T-helper 17 cell (primary cell): ENCODE data around the gene PLEKHA7. TPM values are rescaled to one million over a fixed set of nuclear protein-coding genes. Genes with fewer than 3 reads are reported as not detected.
"Not testable (repeated sequence)": the region's sequence is repeated elsewhere in the genome, so short reads cannot be mapped to it uniquely, and the experiment has no call there.

Experiments used
- ATAC-seq: fragments of 150-1000 bp; cut with Tn5 transposase; 2 replicates; pipeline ENCODE4 v1.10.0; 2021; ENCODE audit warnings: mild to moderate bottlenecking, moderate library complexity
- DNase-seq, 3 donors: peaks; one replicate each; pipeline versions ENCODE4 v3.0.0 to v3.0.0-alpha.2; 2020 to 2021
- H3K9me3 ChIP-seq: one replicate; pipeline ENCODE4 v1.7.0; 2013; ENCODE audit warnings: low read length, mild to moderate bottlenecking; ENCODE audit not compliant: control insufficient read depth, poor library complexity, severe bottlenecking
- H3K27ac Mint-ChIP-seq: one replicate; pipeline ENCODE4 v1.8.0; 2022; ENCODE audit warnings: mild to moderate bottlenecking, moderate library complexity, mixed read lengths
- H3K27me3 Mint-ChIP-seq: one replicate; pipeline ENCODE4 v1.8.0; 2022; ENCODE audit warnings: mixed read lengths
- H3K36me3 Mint-ChIP-seq: one replicate; pipeline ENCODE4 v1.8.0; 2022; ENCODE audit warnings: low read depth, mixed read lengths
- H3K4me1 Mint-ChIP-seq: one replicate; pipeline ENCODE4 v1.8.0; 2022; ENCODE audit warnings: mild to moderate bottlenecking, mixed read lengths
- H3K4me3 Mint-ChIP-seq: one replicate; pipeline ENCODE4 v1.8.0; 2022; ENCODE audit warnings: mild to moderate bottlenecking, moderate library complexity, mixed read lengths
- total RNA-seq, 4 donors: library from RNA in 2 of 4; stranded (reverse) in 2 of 4; gene quantifications; one replicate each; pipeline ENCODE4 v1.2.3 and lab custom pipeline; 2022 to 2026

The PLEKHA7 gene
- total RNA-seq, 2 donors from 2014 or later = 5.3 to 10.9 TPM

- no peaks in the 10 kb centered on the region for H3K9me3 ChIP-seq
- Mint-ChIP-seq H3K36me3 (no peaks in the 10 kb centered on the region), H3K27ac (no peak overlapping the region), H3K4me1 (peaks cover 28% of the 10 kb centered on the region), H3K4me3 (no peak overlapping the region), H3K27me3 (no peaks in the 10 kb centered on the region)
- DNase-seq (no peak), ATAC-seq (no peak)
Observed at GRCh38 chr11:16899708-16900303, 114.4 kb downstream of the PLEKHA7 start.

GRCh38 chr11:16898274-16898985 lies 115.8 kb downstream of the PLEKHA7 start:
- H3K4me1 Mint-ChIP-seq = peaks cover 25% of the 10 kb centered on the region
- DNase-seq = no peak
- no peaks in the 10 kb centered on the region for H3K36me3 Mint-ChIP-seq
- no peak for ATAC-seq
- no peaks in the 10 kb centered on the region for H3K27me3 Mint-ChIP-seq
- H3K9me3 ChIP-seq = no peaks in the 10 kb centered on the region
- H3K27ac Mint-ChIP-seq = no peak overlapping the region
- no peak overlapping the region for H3K4me3 Mint-ChIP-seq

- no peaks in the 10 kb centered on the region for H3K9me3 ChIP-seq
- Mint-ChIP-seq H3K4me3 (no peak overlapping the region), H3K36me3 (no peaks in the 10 kb centered on the region), H3K27me3 (no peaks in the 10 kb centered on the region), H3K4me1 (peaks cover 17% of the 10 kb centered on the region), H3K27ac (no peak overlapping the region)
- DNase-seq = no peak
- no peak for ATAC-seq
Observed at GRCh38 chr11:16897470-16898061, 116.6 kb downstream of the PLEKHA7 start.

- Mint-ChIP-seq H3K4me3 (no peak overlapping the region), H3K27ac (no peak overlapping the region), H3K4me1 (peaks cover 13% of the 10 kb centered on the region), H3K27me3 (no peaks in the 10 kb centered on the region), H3K36me3 (no peaks in the 10 kb centered on the region)
- H3K9me3 ChIP-seq = no peaks in the 10 kb centered on the region
- no peak for ATAC-seq
- no peak for DNase-seq
Observed at GRCh38 chr11:16896729-16897469, 117.3 kb downstream of the PLEKHA7 start.

GRCh38 chr11:16895306-16895705 lies 118.9 kb downstream of the PLEKHA7 start:
- no peaks in the 10 kb centered on the region for H3K36me3 Mint-ChIP-seq
- no peak overlapping the region for H3K27ac Mint-ChIP-seq
- no peaks in the 10 kb centered on the region for H3K9me3 ChIP-seq
- peaks cover 12% of the 10 kb centered on the region for H3K4me1 Mint-ChIP-seq
- ATAC-seq = no peak
- DNase-seq = no peak
- H3K4me3 Mint-ChIP-seq = no peak overlapping the region
- H3K27me3 Mint-ChIP-seq = no peaks in the 10 kb centered on the region

GRCh38 chr11:16893456-16894066 lies 120.7 kb downstream of the PLEKHA7 start:
- H3K36me3 Mint-ChIP-seq = no peaks in the 10 kb centered on the region
- H3K4me1 Mint-ChIP-seq = peaks cover 10% of the 10 kb centered on the region
- no peaks in the 10 kb centered on the region for H3K9me3 ChIP-seq
- DNase-seq (no peak), ATAC-seq (no peak)
- no peak overlapping the region for H3K4me3 Mint-ChIP-seq
- no peaks in the 10 kb centered on the region for H3K27me3 Mint-ChIP-seq
- no peak overlapping the region for H3K27ac Mint-ChIP-seq

- Mint-ChIP-seq H3K27ac (no peak overlapping the region), H3K27me3 (no peaks in the 10 kb centered on the region), H3K4me1 (peaks cover 4% of the 10 kb centered on the region), H3K36me3 (no peaks in the 10 kb centered on the region), H3K4me3 (no peak overlapping the region)
- no peak for ATAC-seq
- no peak for DNase-seq
- H3K9me3 ChIP-seq = no peaks in the 10 kb centered on the region
Observed at GRCh38 chr11:16891964-16892363, 122.2 kb downstream of the PLEKHA7 start.

- Mint-ChIP-seq H3K36me3 (no peaks in the 10 kb centered on the region), H3K4me1 (no peaks in the 10 kb centered on the region), H3K4me3 (no peak overlapping the region), H3K27me3 (no peaks in the 10 kb centered on the region), H3K27ac (no peak overlapping the region)
- no peaks in the 10 kb centered on the region for H3K9me3 ChIP-seq
- no peak for ATAC-seq
- DNase-seq = no peak
Observed at GRCh38 chr11:16891165-16891564, 123.0 kb downstream of the PLEKHA7 start.

- DNase-seq (no peak), ATAC-seq (no peak)
- no peak overlapping the region for H3K4me3 Mint-ChIP-seq
- H3K9me3 ChIP-seq = no peaks in the 10 kb centered on the region
- peaks cover 3% of the 10 kb centered on the region for H3K4me1 Mint-ChIP-seq
- no peaks in the 10 kb centered on the region for H3K36me3 Mint-ChIP-seq
- no peaks in the 10 kb centered on the region for H3K27me3 Mint-ChIP-seq
- no peak overlapping the region for H3K27ac Mint-ChIP-seq
Observed at GRCh38 chr11:16890442-16890841, 123.8 kb downstream of the PLEKHA7 start.

GRCh38 chr11:16889905-16890304 lies 124.3 kb downstream of the PLEKHA7 start:
- no peaks in the 10 kb centered on the region for H3K36me3 Mint-ChIP-seq
- H3K9me3 ChIP-seq = no peaks in the 10 kb centered on the region
- no peak for DNase-seq
- H3K4me3 Mint-ChIP-seq = no peak overlapping the region
- ATAC-seq = no peak
- peaks cover 3% of the 10 kb centered on the region for H3K4me1 Mint-ChIP-seq
- no peaks in the 10 kb centered on the region for H3K27me3 Mint-ChIP-seq
- H3K27ac Mint-ChIP-seq = no peak overlapping the region

GRCh38 chr11:16889010-16889409 lies 125.2 kb downstream of the PLEKHA7 start:
- not testable (repeated sequence) for H3K36me3 Mint-ChIP-seq, H3K27me3 Mint-ChIP-seq, H3K9me3 ChIP-seq, DNase-seq, H3K4me1 Mint-ChIP-seq, H3K4me3 Mint-ChIP-seq, H3K27ac Mint-ChIP-seq, ATAC-seq

- not testable (repeated sequence) for H3K4me3 Mint-ChIP-seq, H3K4me1 Mint-ChIP-seq, DNase-seq, H3K27me3 Mint-ChIP-seq, ATAC-seq, H3K9me3 ChIP-seq, H3K36me3 Mint-ChIP-seq, H3K27ac Mint-ChIP-seq
Observed at GRCh38 chr11:16887887-16888286, 126.3 kb downstream of the PLEKHA7 start.

- Mint-ChIP-seq H3K4me1 (peaks cover 6% of the 10 kb centered on the region), H3K27me3 (peaks cover 23% of the 10 kb centered on the region), H3K27ac (no peak overlapping the region), H3K36me3 (peaks cover 2% of the 10 kb centered on the region), H3K4me3 (no peak overlapping the region)
- H3K9me3 ChIP-seq = no peaks in the 10 kb centered on the region
- ATAC-seq = no peak
- no peak for DNase-seq
Observed at GRCh38 chr11:16883174-16883573, 131.0 kb downstream of the PLEKHA7 start.
